ENCODE measurements around the gene TNFRSF21. TPM values are rescaled to one million over a fixed set of nuclear protein-coding genes. Genes with fewer than 3 reads are reported as not detected.
A peak's percentile ranks its signal among the peaks of the same experiment; 100 is the strongest.

The TNFRSF21 gene
- 214 TPM for polyA plus RNA-seq (2013, experiment 1 of 2)
- polyA plus RNA-seq (2013, experiment 2 of 2), result 215 TPM

GRCh38 chr6:47309291-47310130 lies at the start of gene TNFRSF21:
TNFRSF21 (minus strand) TSS chr6:47309905; CDS start chr6:47309511, 394 bp downstream.
- Histone ChIP-seq H2BK12ac (ENCODE audit: low read length in 2 of 2) (peak within 1 kb of the TSS in 1 of 2 experiments; percentile 93), H2AK5ac (ENCODE audit: low read length, severe bottlenecking) (no peak within 1 kb of the TSS), H3K14ac (ENCODE audit: low read length in 2 of 2) (peak within 1 kb of the TSS; percentile 51 to 99), H2AFZ (ENCODE audit: low read depth, low read length) (no peak within 1 kb of the TSS), H3K23ac (ENCODE audit: low read length in 2 of 2) (peak within 1 kb of the TSS; percentile 85 to 98), H3K4me2 (ENCODE audit: low read length, poor library complexity, severe bottlenecking) (peak within 1 kb of the TSS; percentile 69), H3K9me3 (ENCODE audit: control insufficient read depth, low read length) (no peaks in the 10 kb centered on the region), H2BK15ac (ENCODE audit: low read depth, poor library complexity, severe bottlenecking) (peak within 1 kb of the TSS; percentile 79), H4K8ac (ENCODE audit: low read length) (peak within 1 kb of the TSS; percentile 87), H3K27me3 (ENCODE audit: control insufficient read depth in 1 of 2, insufficient read depth in 1 of 2, low read length in 2 of 2) (peaks cover 0 to 3% of the 10 kb centered on the region in 2 experiments), H3K4me1 (ENCODE audit: control insufficient read depth, insufficient read depth, low read depth, low read length) (peaks cover 9% of the 10 kb centered on the region), H3K18ac (ENCODE audit: low read depth in 1 of 2, low read length in 2 of 2) (peak within 1 kb of the TSS; percentile 82 to 95), H3K4ac (ENCODE audit: low read depth in 1 of 2, low read length in 2 of 2) (peak within 1 kb of the TSS; percentile 86 to 92), H4K91ac (ENCODE audit: low read length) (peak within 1 kb of the TSS; percentile 56), H3K36me3 (ENCODE audit: control insufficient read depth in 1 of 2, insufficient read depth in 2 of 2, low read depth in 1 of 2, low read length in 2 of 2) (no peaks in the 10 kb centered on the region), H2BK120ac (ENCODE audit: low read depth, low read length) (peak within 1 kb of the TSS; percentile 84), H3K79me1 (replicated peaks; ENCODE audit: low read length, poor library complexity, severe bottlenecking) (peaks cover 7% of the 10 kb centered on the region), H2BK5ac (ENCODE audit: low read depth, low read length, poor library complexity, severe bottlenecking) (no peak within 1 kb of the TSS), H3K27ac (ENCODE audit: low read length, poor library complexity, severe bottlenecking) (peak within 1 kb of the TSS; percentile 63), H3K9ac (ENCODE audit: low read length) (peak within 1 kb of the TSS; percentile 87), H3K4me3 (ENCODE audit: insufficient read depth in 1 of 2, low read depth in 1 of 2, low read length in 2 of 2) (peak within 1 kb of the TSS; percentile 86 to 92)
- peak; percentile 93 for DNase-seq
- under 1% methylated on average over 78 of the region's 86 CpGs for WGBS

- H3K27me3 ChIP-seq (ENCODE audit: control insufficient read depth in 1 of 2, insufficient read depth in 1 of 2, low read length in 2 of 2), result peaks cover 0 to 5% of the 10 kb centered on the region in 2 experiments
- no peak overlapping the region for H2AFZ ChIP-seq (ENCODE audit: low read depth, low read length)
- DNase-seq, result no peak
- no peak overlapping the region for H3K4ac ChIP-seq (ENCODE audit: low read depth in 1 of 2, low read length in 2 of 2)
- H3K18ac ChIP-seq (ENCODE audit: low read depth in 1 of 2, low read length in 2 of 2), result no peak overlapping the region
- H2BK15ac ChIP-seq (ENCODE audit: low read depth, poor library complexity, severe bottlenecking), result no peak overlapping the region
- H2BK120ac ChIP-seq (ENCODE audit: low read depth, low read length), result no peak overlapping the region
- H3K4me3 ChIP-seq (ENCODE audit: insufficient read depth in 1 of 2, low read depth in 1 of 2, low read length in 2 of 2), result no peak overlapping the region
- WGBS, result 70% methylated on average over 5 of the region's 6 CpGs
- no peak overlapping the region for H3K9ac ChIP-seq (ENCODE audit: low read length)
- no peak overlapping the region for H2BK5ac ChIP-seq (ENCODE audit: low read depth, low read length, poor library complexity, severe bottlenecking)
- no peak overlapping the region for H3K14ac ChIP-seq (ENCODE audit: low read length in 2 of 2)
- no peak overlapping the region for H2BK12ac ChIP-seq (ENCODE audit: low read length in 2 of 2)
- no peak overlapping the region for H4K91ac ChIP-seq (ENCODE audit: low read length)
- H3K79me1 ChIP-seq (replicated peaks; ENCODE audit: low read length, poor library complexity, severe bottlenecking), result no peaks in the 10 kb centered on the region
- no peaks in the 10 kb centered on the region for H3K4me1 ChIP-seq (ENCODE audit: control insufficient read depth, insufficient read depth, low read depth, low read length)
- H2AK5ac ChIP-seq (ENCODE audit: low read length, severe bottlenecking), result no peak overlapping the region
- no peak overlapping the region for H3K4me2 ChIP-seq (ENCODE audit: low read length, poor library complexity, severe bottlenecking)
- no peaks in the 10 kb centered on the region for H3K36me3 ChIP-seq (ENCODE audit: control insufficient read depth in 1 of 2, insufficient read depth in 2 of 2, low read depth in 1 of 2, low read length in 2 of 2)
- no peaks in the 10 kb centered on the region for H3K9me3 ChIP-seq (ENCODE audit: control insufficient read depth, low read length)
- no peak overlapping the region for H3K27ac ChIP-seq (ENCODE audit: low read length, poor library complexity, severe bottlenecking)
- H4K8ac ChIP-seq (ENCODE audit: low read length), result no peak overlapping the region
- H3K23ac ChIP-seq (ENCODE audit: low read length in 2 of 2), result no peak overlapping the region
Observed at GRCh38 chr6:47358440-47359225, 48.9 kb upstream of the TNFRSF21 start.

GRCh38 chr6:47357827-47358226 lies 48.1 kb upstream of the TNFRSF21 start:
- no peaks in the 10 kb centered on the region for H3K4me1 ChIP-seq (ENCODE audit: control insufficient read depth, insufficient read depth, low read depth, low read length)
- H3K79me1 ChIP-seq (replicated peaks; ENCODE audit: low read length, poor library complexity, severe bottlenecking), result no peaks in the 10 kb centered on the region
- H2BK12ac ChIP-seq (ENCODE audit: low read length in 2 of 2), result no peak overlapping the region
- no peak for DNase-seq
- no peaks in the 10 kb centered on the region for H3K9me3 ChIP-seq (ENCODE audit: control insufficient read depth, low read length)
- H2AK5ac ChIP-seq (ENCODE audit: low read length, severe bottlenecking), result no peak overlapping the region
- no peak overlapping the region for H3K4me2 ChIP-seq (ENCODE audit: low read length, poor library complexity, severe bottlenecking)
- no peak overlapping the region for H2AFZ ChIP-seq (ENCODE audit: low read depth, low read length)
- H3K14ac ChIP-seq (ENCODE audit: low read length in 2 of 2), result no peak overlapping the region
- H2BK120ac ChIP-seq (ENCODE audit: low read depth, low read length), result no peak overlapping the region
- H3K4me3 ChIP-seq (ENCODE audit: insufficient read depth in 1 of 2, low read depth in 1 of 2, low read length in 2 of 2), result no peak overlapping the region
- H3K18ac ChIP-seq (ENCODE audit: low read depth in 1 of 2, low read length in 2 of 2), result no peak overlapping the region
- H3K9ac ChIP-seq (ENCODE audit: low read length), result no peak overlapping the region
- no peak overlapping the region for H3K4ac ChIP-seq (ENCODE audit: low read depth in 1 of 2, low read length in 2 of 2)
- no peak overlapping the region for H3K23ac ChIP-seq (ENCODE audit: low read length in 2 of 2)
- no peak overlapping the region for H4K91ac ChIP-seq (ENCODE audit: low read length)
- H3K27ac ChIP-seq (ENCODE audit: low read length, poor library complexity, severe bottlenecking), result no peak overlapping the region
- H3K36me3 ChIP-seq (ENCODE audit: control insufficient read depth in 1 of 2, insufficient read depth in 2 of 2, low read depth in 1 of 2, low read length in 2 of 2), result no peaks in the 10 kb centered on the region
- WGBS, result 100% methylated on average over 1 of the region's 2 CpGs
- H2BK5ac ChIP-seq (ENCODE audit: low read depth, low read length, poor library complexity, severe bottlenecking), result no peak overlapping the region
- no peak overlapping the region for H2BK15ac ChIP-seq (ENCODE audit: low read depth, poor library complexity, severe bottlenecking)
- peaks cover 0 to 5% of the 10 kb centered on the region in 2 experiments for H3K27me3 ChIP-seq (ENCODE audit: control insufficient read depth in 1 of 2, insufficient read depth in 1 of 2, low read length in 2 of 2)
- H4K8ac ChIP-seq (ENCODE audit: low read length), result no peak overlapping the region

GRCh38 chr6:47355496-47355895 lies 45.8 kb upstream of the TNFRSF21 start:
- H3K23ac ChIP-seq (ENCODE audit: low read length in 2 of 2), result no peak overlapping the region
- H2BK5ac ChIP-seq (ENCODE audit: low read depth, low read length, poor library complexity, severe bottlenecking), result no peak overlapping the region
- no peak overlapping the region for H3K4me3 ChIP-seq (ENCODE audit: insufficient read depth in 1 of 2, low read depth in 1 of 2, low read length in 2 of 2)
- H4K8ac ChIP-seq (ENCODE audit: low read length), result no peak overlapping the region
- H2BK120ac ChIP-seq (ENCODE audit: low read depth, low read length), result no peak overlapping the region
- no peak overlapping the region for H3K18ac ChIP-seq (ENCODE audit: low read depth in 1 of 2, low read length in 2 of 2)
- no peak overlapping the region for H2AK5ac ChIP-seq (ENCODE audit: low read length, severe bottlenecking)
- no peak overlapping the region for H3K9ac ChIP-seq (ENCODE audit: low read length)
- H2BK15ac ChIP-seq (ENCODE audit: low read depth, poor library complexity, severe bottlenecking), result no peak overlapping the region
- H3K4me1 ChIP-seq (ENCODE audit: control insufficient read depth, insufficient read depth, low read depth, low read length), result no peaks in the 10 kb centered on the region
- H3K9me3 ChIP-seq (ENCODE audit: control insufficient read depth, low read length), result no peaks in the 10 kb centered on the region
- H3K36me3 ChIP-seq (ENCODE audit: control insufficient read depth in 1 of 2, insufficient read depth in 2 of 2, low read depth in 1 of 2, low read length in 2 of 2), result no peaks in the 10 kb centered on the region
- no peak for DNase-seq
- no peak overlapping the region for H3K14ac ChIP-seq (ENCODE audit: low read length in 2 of 2)
- peaks cover 0 to 5% of the 10 kb centered on the region in 2 experiments for H3K27me3 ChIP-seq (ENCODE audit: control insufficient read depth in 1 of 2, insufficient read depth in 1 of 2, low read length in 2 of 2)
- H4K91ac ChIP-seq (ENCODE audit: low read length), result no peak overlapping the region
- no peak overlapping the region for H2BK12ac ChIP-seq (ENCODE audit: low read length in 2 of 2)
- no peak overlapping the region for H2AFZ ChIP-seq (ENCODE audit: low read depth, low read length)
- no peaks in the 10 kb centered on the region for H3K79me1 ChIP-seq (replicated peaks; ENCODE audit: low read length, poor library complexity, severe bottlenecking)
- no peak overlapping the region for H3K4ac ChIP-seq (ENCODE audit: low read depth in 1 of 2, low read length in 2 of 2)
- H3K4me2 ChIP-seq (ENCODE audit: low read length, poor library complexity, severe bottlenecking), result no peak overlapping the region
- H3K27ac ChIP-seq (ENCODE audit: low read length, poor library complexity, severe bottlenecking), result no peak overlapping the region

Data from mesenchymal stem cell (in vitro differentiated cells and primary cell).